HEK293 (cell line): ENCODE data around the gene MRPS9.

Source experiments
- ZNF555 ChIP-seq: fragments of 450-650 bp; formaldehyde crosslinking; conservative IDR thresholded peaks from 2 replicates; pipeline ENCODE4 v1.5.1; 2017; ENCODE audit warnings: missing biosample characterization, mild to moderate bottlenecking, missing genetic modification characterization, inconsistent platforms
- TF ChIP-seq, protein P1 (sequence below): IDR thresholded peaks from 2 replicates; pipeline ENCODE4 v1.6.1; 2011; ENCODE audit warnings: mild to moderate bottlenecking, low read depth, low read length, borderline replicate concordance
- TF ChIP-seq, protein P2 (sequence below): fragments of 450-650 bp; formaldehyde crosslinking; IDR thresholded peaks from 2 replicates; pipeline ENCODE4 v1.5.1; 2017; ENCODE audit warnings: missing biosample characterization, missing genetic modification characterization

DNA sequence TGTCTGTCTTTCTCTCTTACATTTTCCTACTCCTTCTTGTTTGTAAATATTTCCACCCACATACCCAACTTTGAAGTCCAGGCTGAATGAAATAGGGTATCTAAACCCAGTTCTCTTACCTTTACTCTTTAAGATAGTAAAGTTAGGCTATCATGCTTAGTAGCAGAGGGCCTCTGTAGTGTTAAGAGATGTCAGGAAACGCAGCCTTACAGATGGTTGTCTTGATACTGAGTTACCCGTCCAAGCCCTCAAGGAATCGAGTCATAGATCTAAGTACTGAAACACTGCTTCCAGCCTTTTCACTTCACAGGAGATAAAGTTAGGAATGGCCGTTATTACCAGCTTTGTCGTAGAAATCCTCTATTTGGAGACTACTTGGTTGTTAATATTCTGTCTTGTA is 24.3 kb downstream of the MRPS9 start:
- TF ChIP-seq, protein P1, sequence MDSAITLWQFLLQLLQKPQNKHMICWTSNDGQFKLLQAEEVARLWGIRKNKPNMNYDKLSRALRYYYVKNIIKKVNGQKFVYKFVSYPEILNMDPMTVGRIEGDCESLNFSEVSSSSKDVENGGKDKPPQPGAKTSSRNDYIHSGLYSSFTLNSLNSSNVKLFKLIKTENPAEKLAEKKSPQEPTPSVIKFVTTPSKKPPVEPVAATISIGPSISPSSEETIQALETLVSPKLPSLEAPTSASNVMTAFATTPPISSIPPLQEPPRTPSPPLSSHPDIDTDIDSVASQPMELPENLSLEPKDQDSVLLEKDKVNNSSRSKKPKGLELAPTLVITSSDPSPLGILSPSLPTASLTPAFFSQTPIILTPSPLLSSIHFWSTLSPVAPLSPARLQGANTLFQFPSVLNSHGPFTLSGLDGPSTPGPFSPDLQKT: no peak
- no peak for TF ChIP-seq ZNF555 (tag by site-specific recombination)
- TF ChIP-seq, protein P2, sequence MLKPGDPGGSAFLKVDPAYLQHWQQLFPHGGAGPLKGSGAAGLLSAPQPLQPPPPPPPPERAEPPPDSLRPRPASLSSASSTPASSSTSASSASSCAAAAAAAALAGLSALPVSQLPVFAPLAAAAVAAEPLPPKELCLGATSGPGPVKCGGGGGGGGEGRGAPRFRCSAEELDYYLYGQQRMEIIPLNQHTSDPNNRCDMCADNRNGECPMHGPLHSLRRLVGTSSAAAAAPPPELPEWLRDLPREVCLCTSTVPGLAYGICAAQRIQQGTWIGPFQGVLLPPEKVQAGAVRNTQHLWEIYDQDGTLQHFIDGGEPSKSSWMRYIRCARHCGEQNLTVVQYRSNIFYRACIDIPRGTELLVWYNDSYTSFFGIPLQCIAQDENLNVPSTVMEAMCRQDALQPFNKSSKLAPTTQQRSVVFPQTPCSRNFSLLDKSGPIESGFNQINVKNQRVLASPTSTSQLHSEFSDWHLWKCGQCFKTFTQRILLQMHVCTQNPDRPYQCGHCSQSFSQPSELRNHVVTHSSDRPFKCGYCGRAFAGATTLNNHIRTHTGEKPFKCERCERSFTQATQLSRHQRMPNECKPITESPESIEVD (tag by site-specific recombination): no peak
